ENCODE measurements around the gene MOV10L1. TPM values are rescaled to one million over a fixed set of nuclear protein-coding genes. Genes with fewer than 3 reads are reported as not detected.

MOV10L1 gene
- total and polyA plus RNA-seq, 2 donors (not counting 1 experiment from before 2014, with no cell fraction given), result 0.03 to 0.83 TPM

DNA sequence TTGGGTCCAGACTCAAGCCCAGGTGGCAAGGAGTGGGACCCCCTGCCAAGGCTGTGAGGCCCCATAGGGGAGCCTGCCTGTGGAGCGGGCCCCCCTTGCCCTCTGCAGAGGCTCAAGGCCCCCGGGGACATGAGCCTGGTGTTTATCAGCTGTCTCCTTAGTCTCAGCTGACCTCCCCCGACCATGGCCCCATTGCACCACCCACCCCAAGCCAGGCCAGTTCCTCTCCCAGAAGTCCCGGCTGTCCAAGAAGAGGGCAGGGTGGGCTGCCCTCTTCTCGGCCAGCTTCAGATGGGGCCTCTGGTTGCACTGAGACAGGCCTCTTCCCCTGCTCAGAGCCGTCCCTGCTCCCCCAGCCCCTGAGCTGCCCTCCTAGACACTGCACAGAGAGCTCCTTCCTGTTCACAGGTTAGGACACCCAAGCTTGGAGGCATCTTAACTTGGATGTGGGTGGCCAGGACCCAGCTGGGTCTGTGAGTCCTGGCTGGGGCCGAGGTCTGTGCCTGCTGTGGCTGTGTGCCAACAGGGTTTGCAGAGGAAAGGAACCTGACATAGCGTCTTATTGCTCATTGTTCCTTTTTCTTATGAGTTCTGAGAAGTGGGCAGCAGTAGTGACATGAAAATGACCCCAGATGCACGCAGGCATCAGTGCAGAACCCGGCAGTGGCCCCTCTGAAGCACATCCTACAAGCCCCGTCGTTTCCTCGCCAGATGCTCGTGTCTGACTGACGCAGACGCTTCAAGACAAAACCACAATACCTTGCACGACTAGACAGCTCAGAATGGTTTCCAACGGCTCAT is 101.3 kb downstream of the MOV10L1 start:
- H3K27ac ChIP-seq (ENCODE audit: insufficient read depth, low read length), result peak overlapping the region; percentile 51
- no peaks in the 10 kb centered on the region for H3K9me3 ChIP-seq (ENCODE audit: control insufficient read depth, insufficient read depth, low read depth, low read length)
- DNase-seq (ENCODE audit: low read depth in 2 of 2), result no peak
- H3K4me2 ChIP-seq (ENCODE audit: extremely low read depth, insufficient read depth, low read length), result peak overlapping the region; percentile 59
- no peak overlapping the region for H2AFZ ChIP-seq (ENCODE audit: low read length)
- H3K4me1 ChIP-seq (ENCODE audit: control insufficient read depth, extremely low read depth, insufficient read depth, low read length), result peaks cover 12% of the 10 kb centered on the region
- H3K27me3 ChIP-seq (ENCODE audit: control insufficient read depth, insufficient read depth, low read length), result no peaks in the 10 kb centered on the region
- peaks cover 46% of the 10 kb centered on the region for H3K79me2 ChIP-seq (ENCODE audit: control insufficient read depth, insufficient read depth, low read length)
- TF ChIP-seq EZH2 (IDR thresholded peaks at IDR 0.05; ENCODE audit: low read length, missing control alignments), result no peak
- TF ChIP-seq, protein P1, sequence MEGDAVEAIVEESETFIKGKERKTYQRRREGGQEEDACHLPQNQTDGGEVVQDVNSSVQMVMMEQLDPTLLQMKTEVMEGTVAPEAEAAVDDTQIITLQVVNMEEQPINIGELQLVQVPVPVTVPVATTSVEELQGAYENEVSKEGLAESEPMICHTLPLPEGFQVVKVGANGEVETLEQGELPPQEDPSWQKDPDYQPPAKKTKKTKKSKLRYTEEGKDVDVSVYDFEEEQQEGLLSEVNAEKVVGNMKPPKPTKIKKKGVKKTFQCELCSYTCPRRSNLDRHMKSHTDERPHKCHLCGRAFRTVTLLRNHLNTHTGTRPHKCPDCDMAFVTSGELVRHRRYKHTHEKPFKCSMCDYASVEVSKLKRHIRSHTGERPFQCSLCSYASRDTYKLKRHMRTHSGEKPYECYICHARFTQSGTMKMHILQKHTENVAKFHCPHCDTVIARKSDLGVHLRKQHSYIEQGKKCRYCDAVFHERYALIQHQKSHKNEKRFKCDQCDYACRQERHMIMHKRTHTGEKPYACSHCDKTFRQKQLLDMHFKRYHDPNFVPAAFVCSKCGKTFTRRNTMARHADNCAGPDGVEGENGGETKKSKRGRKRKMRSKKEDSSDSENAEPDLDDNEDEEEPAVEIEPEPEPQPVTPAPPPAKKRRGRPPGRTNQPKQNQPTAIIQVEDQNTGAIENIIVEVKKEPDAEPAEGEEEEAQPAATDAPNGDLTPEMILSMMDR (conservative IDR thresholded peaks at IDR 0.05 in 1 of 2, IDR thresholded peaks at IDR 0.05 in 1 of 2; ENCODE audit: low read depth in 1 of 2, low read length in 2 of 2), result no peak
- peaks cover 20% of the 10 kb centered on the region for H3K36me3 ChIP-seq (ENCODE audit: control insufficient read depth, insufficient read depth, low read length)
- H3K9ac ChIP-seq (ENCODE audit: insufficient read depth, low read length), result peak overlapping the region; percentile 42
- H3K4me3 ChIP-seq (replicated peaks in 1 of 4; ENCODE audit: control extremely low read depth in 1 of 4, insufficient read depth in 1 of 4, low read depth in 3 of 4, low read length in 4 of 4), result peak overlapping the region in 3 of 4 experiments; percentile 2 to 55 (median 17)
- no peaks in the 10 kb centered on the region for H4K20me1 ChIP-seq (ENCODE audit: control insufficient read depth, extremely low read depth, insufficient read depth, low read length)

DNA sequence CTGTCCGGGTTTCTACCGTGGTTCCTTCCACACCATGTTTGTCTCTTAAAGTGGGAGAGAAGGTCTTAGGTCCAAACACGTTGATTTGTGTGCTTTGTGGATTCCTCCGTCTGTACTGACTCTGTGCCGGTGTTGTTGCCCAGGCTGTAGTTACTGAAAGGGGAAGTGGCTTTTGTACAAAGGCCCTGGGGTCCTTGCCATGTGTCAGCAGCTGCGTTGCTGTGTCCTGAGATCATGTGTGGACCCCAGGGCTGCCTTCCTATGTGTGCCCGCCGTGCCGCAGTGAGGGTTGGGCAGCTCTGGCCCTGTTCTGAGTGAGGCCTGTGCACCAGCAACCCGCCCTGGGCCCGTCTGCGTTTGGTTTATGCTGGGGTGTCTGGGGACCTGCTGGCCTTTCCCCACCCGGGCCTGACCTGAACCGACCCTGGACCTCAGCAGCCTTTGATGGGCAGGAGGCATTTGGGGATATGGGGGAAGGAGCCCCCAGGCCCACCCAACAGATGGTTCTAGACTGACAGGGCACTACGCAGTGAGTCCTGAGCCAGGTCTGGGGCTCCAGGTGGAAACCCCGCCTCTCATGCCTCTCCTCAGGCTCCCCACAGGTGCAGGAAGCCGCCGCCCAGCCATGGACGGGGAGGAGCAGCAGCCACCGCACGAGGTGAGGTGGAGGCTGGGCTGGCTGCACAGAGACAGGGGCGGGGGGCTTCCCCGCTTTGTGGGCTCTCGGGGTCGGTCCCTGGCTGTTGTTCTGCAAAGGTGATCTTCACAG is 102.8 kb downstream of the MOV10L1 start:
- H4K20me1 ChIP-seq (ENCODE audit: control insufficient read depth, extremely low read depth, insufficient read depth, low read length), result no peaks in the 10 kb centered on the region
- H3K27me3 ChIP-seq (ENCODE audit: control insufficient read depth, insufficient read depth, low read length), result no peaks in the 10 kb centered on the region
- H3K4me1 ChIP-seq (ENCODE audit: control insufficient read depth, extremely low read depth, insufficient read depth, low read length), result peaks cover 12% of the 10 kb centered on the region
- H3K9me3 ChIP-seq (ENCODE audit: control insufficient read depth, insufficient read depth, low read depth, low read length), result no peaks in the 10 kb centered on the region
- TF ChIP-seq, protein P1 (conservative IDR thresholded peaks at IDR 0.05 in 1 of 2, IDR thresholded peaks at IDR 0.05 in 1 of 2; ENCODE audit: low read depth in 1 of 2, low read length in 2 of 2), result no peak
- no peak for TF ChIP-seq EZH2 (IDR thresholded peaks at IDR 0.05; ENCODE audit: low read length, missing control alignments)
- no peak overlapping the region for H3K4me3 ChIP-seq (replicated peaks in 1 of 4; ENCODE audit: control extremely low read depth in 1 of 4, insufficient read depth in 1 of 4, low read depth in 3 of 4, low read length in 4 of 4)
- DNase-seq (ENCODE audit: low read depth in 2 of 2), result no peak
- H3K4me2 ChIP-seq (ENCODE audit: extremely low read depth, insufficient read depth, low read length), result no peak overlapping the region
- no peak overlapping the region for H3K9ac ChIP-seq (ENCODE audit: insufficient read depth, low read length)
- H2AFZ ChIP-seq (ENCODE audit: low read length), result no peak overlapping the region
- H3K36me3 ChIP-seq (ENCODE audit: control insufficient read depth, insufficient read depth, low read length), result peaks cover 24% of the 10 kb centered on the region
- H3K79me2 ChIP-seq (ENCODE audit: control insufficient read depth, insufficient read depth, low read length), result peaks cover 37% of the 10 kb centered on the region
- H3K27ac ChIP-seq (ENCODE audit: insufficient read depth, low read length), result no peak overlapping the region

DNA sequence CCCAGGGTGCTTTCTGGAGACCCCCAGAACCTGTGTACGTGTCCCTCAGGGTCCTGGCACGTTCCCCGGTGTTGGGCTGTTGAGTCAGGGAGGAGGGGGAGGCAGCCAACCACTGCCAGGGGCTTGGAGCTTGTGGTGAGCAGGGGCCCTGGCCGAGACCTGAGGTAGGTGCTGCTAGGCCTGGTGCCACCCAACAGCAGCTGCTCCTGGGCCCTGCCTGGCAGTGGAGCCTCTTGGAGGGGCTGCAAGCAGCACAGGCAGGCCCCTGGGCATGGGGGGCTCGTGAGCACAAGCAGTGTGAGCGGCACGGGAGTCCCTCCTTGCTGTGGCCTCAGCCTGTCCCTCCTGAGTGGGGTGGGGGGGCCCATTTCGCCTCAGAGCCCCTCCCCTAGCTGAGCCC is 103.8 kb downstream of the MOV10L1 start:
- TF ChIP-seq EZH2 (IDR thresholded peaks at IDR 0.05; ENCODE audit: low read length, missing control alignments), result no peak
- TF ChIP-seq, protein P1 (conservative IDR thresholded peaks at IDR 0.05 in 1 of 2, IDR thresholded peaks at IDR 0.05 in 1 of 2; ENCODE audit: low read depth in 1 of 2, low read length in 2 of 2), result no peak
- Histone ChIP-seq H3K79me2 (ENCODE audit: control insufficient read depth, insufficient read depth, low read length) (peaks cover 35% of the 10 kb centered on the region), H4K20me1 (ENCODE audit: control insufficient read depth, extremely low read depth, insufficient read depth, low read length) (no peaks in the 10 kb centered on the region)

More for the DNA sequence above, 103.8 kb downstream of the MOV10L1 start:
- Histone ChIP-seq H3K9me3 (ENCODE audit: control insufficient read depth, insufficient read depth, low read depth, low read length) (no peaks in the 10 kb centered on the region), H3K4me2 (ENCODE audit: extremely low read depth, insufficient read depth, low read length) (no peak overlapping the region), H2AFZ (ENCODE audit: low read length) (no peak overlapping the region), H3K27ac (ENCODE audit: insufficient read depth, low read length) (no peak overlapping the region), H3K9ac (ENCODE audit: insufficient read depth, low read length) (no peak overlapping the region), H3K4me3 (replicated peaks in 1 of 4; ENCODE audit: control extremely low read depth in 1 of 4, insufficient read depth in 1 of 4, low read depth in 3 of 4, low read length in 4 of 4) (no peak overlapping the region), H3K36me3 (ENCODE audit: control insufficient read depth, insufficient read depth, low read length) (peaks cover 26% of the 10 kb centered on the region), H3K4me1 (ENCODE audit: control insufficient read depth, extremely low read depth, insufficient read depth, low read length) (peaks cover 12% of the 10 kb centered on the region), H3K27me3 (ENCODE audit: control insufficient read depth, insufficient read depth, low read length) (no peaks in the 10 kb centered on the region)
- no peak for DNase-seq (ENCODE audit: low read depth in 2 of 2)

All from fibroblast of lung (primary cell).